HCT116 (cell line): ENCODE results near the gene LRRC75A. TPM values are rescaled to one million over a fixed set of nuclear protein-coding genes. Genes with fewer than 3 reads are reported as not detected.

Experiments used
- ATAC-seq: fragments of 200-7000 bp; cut with Tn5 transposase; 2 replicates; pipeline ENCODE4 v1.9.1; 2020; ENCODE audit warnings: mild to moderate bottlenecking, moderate library complexity
- BruUV-seq: library from RNA; stranded (reverse); fragments of 400-500 nt; replicated peaks from 2 replicates; lab custom pipeline; 2021; lab: Mats Ljungman, UMichigan
- CTCF ChIA-PET: fragments of 300-600 bp; sonication (Branson Sonifier 250); formaldehyde crosslinking; loops from one replicate; lab custom pipeline; 2021; ENCODE audit warnings: antibody characterized with exemption; lab: Charles Lee
- POLR2A ChIA-PET: fragments of 300-600, 350-600 bp; sonication (Branson Sonifier 250); formaldehyde crosslinking; loops from one replicate; lab custom pipeline; 2021; ENCODE audit warnings: antibody characterized with exemption; lab: Charles Lee
- RAD21 ChIA-PET, 2 experiments: fragments of 300-600 bp; sonication (Branson Sonifier 250); formaldehyde crosslinking; loops; one replicate each; lab custom pipeline; 2023; ENCODE audit warnings: low total read pairs in 2 of 2; ENCODE audit not compliant: uncharacterized antibody in 2 of 2, unreplicated experiment in 2 of 2, low non-redundant PET in 1 of 2; lab: Charles Lee
- DNase-seq: peaks from one replicate; pipeline ENCODE4 v3.0.0-alpha.2; 2010; ENCODE audit warnings: low read depth, low spot score
- H2AFZ ChIP-seq: fragments of 200-600 bp; shearing (Covaris generic), sonication (generic); 2 replicates; pipeline ENCODE4 v1.6.1; 2017; ENCODE audit warnings: low read depth, mixed run types, mixed read lengths, antibody characterized with exemption, low read length; ENCODE audit not compliant: poor library complexity, severe bottlenecking
- H3K27ac ChIP-seq: 2 replicates; pipeline ENCODE4 v1.5.1; 2012; ENCODE audit warnings: low read depth, low read length
- H3K27me3 ChIP-seq: fragments of 200-600 bp; sonication (generic); 2 replicates; pipeline ENCODE4 v1.6.1; 2016; ENCODE audit warnings: mixed run types, low read length, mixed read lengths; ENCODE audit not compliant: insufficient read depth
- H3K36me3 ChIP-seq, 2 experiments: fragments of 200-500 bp in 1 of 2; fragments of 200-600 bp in 1 of 2; sonication (Bioruptor generic) in 1 of 2; sonication (generic) in 1 of 2; 2 replicates each; pipeline versions ENCODE4 v1.5.1 to v1.6.1; 2014 to 2016; ENCODE audit warnings: low read length in 2 of 2, inconsistent platforms in 1 of 2, mixed read lengths in 1 of 2, mixed run types in 1 of 2; ENCODE audit not compliant: insufficient read depth in 2 of 2, control insufficient read depth in 1 of 2
- H3K4me1 ChIP-seq, 2 experiments: fragments of 200-600 bp in 1 of 2; sonication (generic) in 1 of 2; 2 replicates each; pipeline versions ENCODE4 v1.5.1 to v1.6.1; 2012 to 2017; ENCODE audit warnings: low read length in 2 of 2, inconsistent platforms in 1 of 2, mild to moderate bottlenecking in 1 of 2, mixed read lengths in 1 of 2, mixed run types in 1 of 2, moderate library complexity in 1 of 2; ENCODE audit not compliant: insufficient read depth in 2 of 2, control insufficient read depth in 1 of 2
- H3K4me2 ChIP-seq: fragments of 200-600 bp; sonication (generic); 2 replicates; pipeline ENCODE4 v1.6.1; 2017; ENCODE audit warnings: mixed run types, low read length, mixed read lengths
- H3K4me3 ChIP-seq, 2 experiments: fragments of 200-600 bp in 1 of 2; sonication (generic) in 1 of 2; replicated peaks in 1 of 2; 2 replicates each; pipeline ENCODE4 v1.5.1; 2011 to 2016; ENCODE audit warnings: low read length in 2 of 2, control low read depth in 1 of 2, low read depth in 1 of 2, mild to moderate bottlenecking in 1 of 2, mixed read lengths in 1 of 2, mixed run types in 1 of 2
- H3K79me2 ChIP-seq: fragments of 200-600 bp; sonication (generic); 2 replicates; pipeline ENCODE4 v1.6.1; 2017; ENCODE audit warnings: mild to moderate bottlenecking, mixed run types, low read length, moderate library complexity, mixed read lengths; ENCODE audit not compliant: insufficient read depth
- H3K9ac ChIP-seq: fragments of 200-600 bp; sonication (generic); 2 replicates; pipeline ENCODE4 v1.6.1; 2016; ENCODE audit warnings: low read length, mixed read lengths
- H3K9me2 ChIP-seq: fragments of 200-600 bp; sonication (generic), shearing (Covaris generic); 2 replicates; pipeline ENCODE4 v1.6.1; 2017; ENCODE audit warnings: mixed run types, mild to moderate bottlenecking, moderate library complexity; ENCODE audit not compliant: insufficient read depth
- H3K9me3 ChIP-seq, 2 experiments: fragments of 200-500 bp in 1 of 2; fragments of 200-600 bp in 1 of 2; sonication (Bioruptor generic) in 1 of 2; sonication (generic) in 1 of 2; 2 replicates each; pipeline ENCODE4 v1.6.1; 2014 to 2017; ENCODE audit warnings: low read length in 2 of 2, mixed read lengths in 2 of 2, inconsistent platforms in 1 of 2, low read depth in 1 of 2, mild to moderate bottlenecking in 1 of 2, mixed run types in 1 of 2, moderate library complexity in 1 of 2; ENCODE audit not compliant: control insufficient read depth in 1 of 2, insufficient read depth in 1 of 2
- H4K20me1 ChIP-seq: fragments of 200-600 bp; sonication (generic), shearing (Covaris generic); 2 replicates; pipeline ENCODE4 v1.6.1; 2017; ENCODE audit warnings: mixed run types, mild to moderate bottlenecking, moderate library complexity; ENCODE audit not compliant: insufficient read depth
- CBX3 ChIP-seq: IDR thresholded peaks from 2 replicates; pipeline ENCODE4 v1.6.1; 2012; ENCODE audit warnings: low read depth
- CEBPB ChIP-seq: IDR thresholded peaks from 2 replicates; pipeline ENCODE4 v1.6.1; 2012; ENCODE audit warnings: low read depth
- EGR1 ChIP-seq: IDR thresholded peaks from 2 replicates; pipeline ENCODE4 v1.6.1; 2012; ENCODE audit warnings: low read depth
- ELF1 ChIP-seq: IDR thresholded peaks from 2 replicates; pipeline ENCODE4 v1.6.1; 2012; ENCODE audit warnings: low read depth, borderline replicate concordance
- EZH2 ChIP-seq: fragments of 200-600 bp; sonication (generic); IDR thresholded peaks from 2 replicates; pipeline ENCODE4 v1.6.1; 2017; ENCODE audit warnings: antibody characterized with exemption, mixed run types
- FOSL1 ChIP-seq: IDR thresholded peaks from 2 replicates; pipeline ENCODE4 v1.6.1; 2012; ENCODE audit warnings: low read depth
- JUND ChIP-seq: IDR thresholded peaks from 2 replicates; pipeline ENCODE4 v1.6.1; 2012
- POLR2A ChIP-seq: IDR thresholded peaks from 2 replicates; pipeline ENCODE4 v1.7.0; 2011; ENCODE audit warnings: borderline replicate concordance; ENCODE audit not compliant: insufficient read depth, insufficient read length; ENCODE audit errors: extremely low read depth
- POLR2AphosphoS5 ChIP-seq: IDR thresholded peaks from 2 replicates; pipeline ENCODE4 v1.6.1; 2011; ENCODE audit warnings: mild to moderate bottlenecking, low read depth, low read length, moderate library complexity
- RAD21 ChIP-seq: IDR thresholded peaks from 2 replicates; pipeline ENCODE4 v1.6.1; 2012; ENCODE audit warnings: low read depth, mild to moderate bottlenecking
- SP1 ChIP-seq: IDR thresholded peaks from 2 replicates; pipeline ENCODE4 v1.6.1; 2012; ENCODE audit warnings: low read depth
- SRF ChIP-seq: IDR thresholded peaks from 2 replicates; pipeline ENCODE4 v1.6.1; 2012; ENCODE audit warnings: low read depth
- YY1 ChIP-seq: IDR thresholded peaks from 2 replicates; pipeline ENCODE4 v1.6.1; 2011; ENCODE audit warnings: low read length, low read depth, moderate library complexity, mild to moderate bottlenecking; ENCODE audit not compliant: insufficient replicate concordance; ENCODE audit errors: extremely low read depth
- ZFX ChIP-seq: fragments of 450-650 bp; IDR thresholded peaks from 2 replicates; pipeline ENCODE4 v1.6.1; 2017
- ZNF274 ChIP-seq: fragments of 200-500 bp; sonication (Bioruptor generic); IDR thresholded peaks from 2 replicates; pipeline ENCODE4 v1.6.1; 2014; ENCODE audit warnings: mild to moderate bottlenecking, low read depth, low read length, inconsistent platforms
- intact Hi-C: fragments of 100-400 bp; cut with micrococcal nuclease; formaldehyde crosslinking; loops from 2 replicates; pipeline ENCODE4 v1.10.0; 2022
- total RNA-seq: library from RNA; stranded (reverse); gene quantifications from one replicate; pipeline ENCODE4 v1.2.1, GENCODE V29; 2021; ENCODE audit not compliant: unreplicated experiment
- TF ChIP-seq, protein P1 (sequence below): IDR thresholded peaks from 2 replicates; pipeline ENCODE4 v1.6.1; 2012
- TF ChIP-seq, protein P2 (sequence below), 3 experiments: fragments of 200-600 bp in 1 of 3; sonication (generic) in 1 of 3; IDR thresholded peaks in 2 of 3; conservative IDR thresholded peaks in 1 of 3; 2 replicates each; pipeline ENCODE4 v1.5.1; 2012 to 2017; ENCODE audit warnings: low read depth in 2 of 3, low read length in 2 of 3, antibody characterized with exemption in 1 of 3, borderline replicate concordance in 1 of 3, control low read depth in 1 of 3, mild to moderate bottlenecking in 1 of 3, mixed read lengths in 1 of 3, mixed run types in 1 of 3, moderate library complexity in 1 of 3; ENCODE audit not compliant: insufficient read depth in 1 of 3

The LRRC75A gene
- total RNA-seq, 1 experiment from 2014 or later: 2.3 TPM

DNA sequence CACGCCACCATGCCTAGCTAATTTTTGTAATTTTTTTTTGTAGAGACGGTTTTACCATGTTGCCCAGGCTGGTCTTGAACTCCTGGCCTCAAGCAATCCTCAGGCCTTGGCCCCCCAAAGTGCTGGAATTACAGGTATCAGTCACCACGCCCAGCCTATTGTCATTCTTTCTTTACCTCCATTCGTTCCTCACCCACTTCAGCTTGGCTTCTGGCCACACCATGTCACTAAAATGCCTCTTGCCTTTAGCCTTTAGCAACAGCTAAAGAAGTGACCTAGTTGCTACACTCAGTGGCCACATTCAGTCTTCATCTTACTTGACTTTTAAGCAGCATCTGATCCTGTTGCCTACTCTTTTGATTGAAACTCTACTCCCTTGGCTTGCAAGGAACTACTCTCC is 3.6 kb upstream of the LRRC75A start:
- ChIA-PET RAD21 (no interaction called here), POLR2A (interaction anchor here (0.7 kb wide), 1 partner anchor 57 kb away, joined by 3 read pairs; no protein-coding TSS in a partner anchor), CTCF (no interaction called here)
- BruUV-seq: no TSS peak
- Histone ChIP-seq H3K4me1 (peaks cover 2 to 17% of the 10 kb centered on the region in 2 experiments; a peak in 1 of 4 replicates), H2AFZ (no peak overlapping the region), H4K20me1 (no peaks in the 10 kb centered on the region), H3K4me2 (no peak overlapping the region), H3K27me3 (no peaks in the 10 kb centered on the region), H3K9me3 (no peaks in the 10 kb centered on the region), H3K9me2 (no peaks in the 10 kb centered on the region), H3K9ac (no peak overlapping the region), H3K4me3 (no peak overlapping the region), H3K27ac (no peak overlapping the region), H3K36me3 (no peaks in the 10 kb centered on the region), H3K79me2 (no peaks in the 10 kb centered on the region)
- no peak for ATAC-seq
- TF ChIP-seq SP1 (no peak), FOSL1 (no peak), CEBPB (no peak), JUND (no peak)
- TF ChIP-seq, protein P1, sequence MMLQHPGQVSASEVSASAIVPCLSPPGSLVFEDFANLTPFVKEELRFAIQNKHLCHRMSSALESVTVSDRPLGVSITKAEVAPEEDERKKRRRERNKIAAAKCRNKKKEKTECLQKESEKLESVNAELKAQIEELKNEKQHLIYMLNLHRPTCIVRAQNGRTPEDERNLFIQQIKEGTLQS: no peak
- intact Hi-C loops: no loop called here
- DNase-seq: no peak

DNA sequence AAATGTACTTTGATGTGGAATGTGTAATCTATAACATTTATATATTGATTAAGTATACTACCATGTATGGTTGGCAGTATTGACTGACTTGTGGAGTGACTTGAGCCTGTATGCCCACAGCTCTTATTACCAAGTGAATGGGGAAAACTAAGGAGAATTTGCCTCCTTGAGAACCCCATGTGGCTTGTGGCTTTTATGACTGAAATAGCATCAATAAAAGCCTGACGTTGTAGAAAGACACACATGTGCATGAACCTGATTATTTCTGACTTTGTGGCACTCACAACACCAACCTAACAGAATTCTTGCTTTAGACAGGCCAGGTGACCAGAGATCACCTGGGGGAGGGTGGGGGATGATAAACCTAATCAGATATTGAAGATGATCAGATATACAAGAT is 2.1 kb upstream of the LRRC75A start:
- ChIA-PET POLR2A (no interaction called here), RAD21 (no interaction called here)
- no peak overlapping the region for H3K4me2 ChIP-seq
- no peak for TF ChIP-seq SRF
- TF ChIP-seq CBX3: no peak
- no peak for TF ChIP-seq ZFX
- no peak for TF ChIP-seq SP1
- no peak for TF ChIP-seq RAD21
- no peak for TF ChIP-seq POLR2AphosphoS5
- no peak for TF ChIP-seq EZH2
- TF ChIP-seq ELF1: no peak
- TF ChIP-seq POLR2A: no peak
- TF ChIP-seq, protein P2, sequence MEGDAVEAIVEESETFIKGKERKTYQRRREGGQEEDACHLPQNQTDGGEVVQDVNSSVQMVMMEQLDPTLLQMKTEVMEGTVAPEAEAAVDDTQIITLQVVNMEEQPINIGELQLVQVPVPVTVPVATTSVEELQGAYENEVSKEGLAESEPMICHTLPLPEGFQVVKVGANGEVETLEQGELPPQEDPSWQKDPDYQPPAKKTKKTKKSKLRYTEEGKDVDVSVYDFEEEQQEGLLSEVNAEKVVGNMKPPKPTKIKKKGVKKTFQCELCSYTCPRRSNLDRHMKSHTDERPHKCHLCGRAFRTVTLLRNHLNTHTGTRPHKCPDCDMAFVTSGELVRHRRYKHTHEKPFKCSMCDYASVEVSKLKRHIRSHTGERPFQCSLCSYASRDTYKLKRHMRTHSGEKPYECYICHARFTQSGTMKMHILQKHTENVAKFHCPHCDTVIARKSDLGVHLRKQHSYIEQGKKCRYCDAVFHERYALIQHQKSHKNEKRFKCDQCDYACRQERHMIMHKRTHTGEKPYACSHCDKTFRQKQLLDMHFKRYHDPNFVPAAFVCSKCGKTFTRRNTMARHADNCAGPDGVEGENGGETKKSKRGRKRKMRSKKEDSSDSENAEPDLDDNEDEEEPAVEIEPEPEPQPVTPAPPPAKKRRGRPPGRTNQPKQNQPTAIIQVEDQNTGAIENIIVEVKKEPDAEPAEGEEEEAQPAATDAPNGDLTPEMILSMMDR (IDR thresholded peaks at IDR 0.05 in 2 of 3, conservative IDR thresholded peaks at IDR 0.05 in 1 of 3; ENCODE audit: borderline replicate concordance in 1 of 3, insufficient read depth in 1 of 3, low read depth in 2 of 3, low read length in 2 of 3): no peak
- TF ChIP-seq ZNF274: no peak
- TF ChIP-seq YY1: no peak
- TF ChIP-seq FOSL1: no peak
- TF ChIP-seq, protein P1: no peak
- no peak for TF ChIP-seq EGR1
- TF ChIP-seq JUND: no peak

More for the DNA sequence above, 2.1 kb upstream of the LRRC75A start:
- no peaks in the 10 kb centered on the region for H3K9me3 ChIP-seq
- intact Hi-C loops: no loop called here
- H3K79me2 ChIP-seq: no peaks in the 10 kb centered on the region
- no TSS peak for BruUV-seq
- H3K9me2 ChIP-seq: no peaks in the 10 kb centered on the region
- no peaks in the 10 kb centered on the region for H3K27me3 ChIP-seq
- H4K20me1 ChIP-seq: no peaks in the 10 kb centered on the region
- H3K4me3 ChIP-seq: no peak overlapping the region
- peaks cover 2 to 17% of the 10 kb centered on the region in 2 experiments; a peak in 1 of 4 replicates for H3K4me1 ChIP-seq
- CTCF ChIA-PET: no interaction called here
- H2AFZ ChIP-seq: no peak overlapping the region
- DNase-seq (no peak), ATAC-seq (no peak)
- H3K36me3 ChIP-seq: no peaks in the 10 kb centered on the region
- no peak overlapping the region for H3K9ac ChIP-seq
- no peak overlapping the region for H3K27ac ChIP-seq
